Measurements from ENCODE around the gene MC5R.

MC5R gene

DNA sequence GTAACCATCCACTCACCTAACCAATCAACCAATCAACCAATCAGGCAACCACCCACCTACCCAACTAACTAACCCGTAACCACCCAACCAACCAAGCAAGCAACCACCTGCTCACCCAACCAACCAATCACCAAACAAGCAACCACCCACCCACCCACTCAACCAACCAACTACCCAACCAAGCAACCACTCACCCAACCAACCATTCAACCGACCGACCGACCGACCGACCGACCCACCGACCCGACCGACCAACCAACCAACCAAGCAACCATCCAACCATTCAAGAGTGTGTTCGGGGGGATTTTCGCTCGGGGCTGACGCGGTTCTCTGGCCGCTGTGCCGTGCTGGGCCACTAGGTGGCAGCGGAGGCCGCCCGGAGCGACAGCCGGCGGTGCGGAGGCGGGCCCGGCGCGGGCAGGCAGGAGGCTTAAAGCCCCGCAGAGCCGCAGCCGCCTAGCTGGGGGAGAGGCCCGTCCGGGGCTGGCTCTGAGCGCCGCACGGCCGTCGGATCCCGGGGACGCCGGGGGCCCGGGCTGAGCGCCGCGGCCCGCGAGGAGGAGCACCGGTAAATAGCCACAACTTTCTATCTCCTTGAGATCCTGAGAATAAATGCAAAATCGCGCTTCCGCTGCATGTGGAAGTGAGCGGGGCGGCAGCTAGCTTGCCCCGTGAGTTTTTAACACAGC lies at the start of gene MC5R:
Gene MC5R (plus strand): TSS at position 443 of the 689 bp plus-strand sequence. CDS start 1,617 bp downstream, outside the sequence.
- Mint-ChIP-seq H3K27me3 (peaks cover 47% of the 10 kb centered on the region), H3K9me3 (no peaks in the 10 kb centered on the region), H3K36me3 (ENCODE audit: insufficient read depth) (no peaks in the 10 kb centered on the region), H3K4me3 (peak within 1 kb of the TSS; percentile 19), H3K27ac (ENCODE audit: low read depth) (no peak within 1 kb of the TSS), H3K4me1 (peaks cover 6% of the 10 kb centered on the region)
- peak; percentile 90 for ATAC-seq (replicated peaks; ENCODE audit: extremely low read depth, poor library complexity, severe bottlenecking)
- DNase-seq (ENCODE audit: low spot score in 2 of 2) = peak; percentile 52 to 64

DNA sequence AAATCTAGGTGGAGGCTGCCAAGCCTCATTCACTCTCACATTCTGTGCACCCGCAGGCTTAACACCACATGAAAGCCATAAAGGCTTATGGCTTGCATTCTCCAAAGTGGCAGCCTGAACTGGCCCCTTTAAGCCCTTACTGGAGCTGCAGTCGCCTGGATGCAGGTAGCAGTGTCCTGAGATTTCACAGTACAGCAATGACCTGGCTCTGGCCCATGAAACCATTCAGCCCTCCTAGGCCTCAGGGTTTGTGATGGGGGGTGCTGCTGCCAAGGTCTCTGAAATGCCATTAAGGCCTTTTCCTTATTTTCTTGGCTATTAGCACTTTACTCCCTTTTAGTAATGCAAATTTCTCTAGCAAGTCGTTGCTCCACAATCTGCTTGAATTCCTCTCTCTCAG lies 48.9 kb upstream of the MC5R start:
- H3K36me3 Mint-ChIP-seq (ENCODE audit: insufficient read depth) = no peaks in the 10 kb centered on the region
- ATAC-seq (replicated peaks; ENCODE audit: extremely low read depth, poor library complexity, severe bottlenecking) (no peak), DNase-seq (ENCODE audit: low spot score in 2 of 2) (no peak)
- H3K27me3 Mint-ChIP-seq = peaks cover 14% of the 10 kb centered on the region
- no peaks in the 10 kb centered on the region for H3K4me1 Mint-ChIP-seq
- H3K9me3 Mint-ChIP-seq = peaks cover 9% of the 10 kb centered on the region
- no peak overlapping the region for H3K4me3 Mint-ChIP-seq
- H3K27ac Mint-ChIP-seq (ENCODE audit: low read depth) = no peak overlapping the region

- no peak overlapping the region for H3K27ac Mint-ChIP-seq (ENCODE audit: low read depth)
- H3K36me3 Mint-ChIP-seq (ENCODE audit: insufficient read depth) = no peaks in the 10 kb centered on the region
- ATAC-seq (replicated peaks; ENCODE audit: extremely low read depth, poor library complexity, severe bottlenecking) = no peak
- no peaks in the 10 kb centered on the region for H3K4me1 Mint-ChIP-seq
- no peak for DNase-seq (ENCODE audit: low spot score in 2 of 2)
- H3K4me3 Mint-ChIP-seq = no peak overlapping the region
- H3K27me3 Mint-ChIP-seq = peaks cover under 1% of the 10 kb centered on the region
- H3K9me3 Mint-ChIP-seq = peaks cover 5% of the 10 kb centered on the region
These were observed 32.8 kb upstream of the MC5R start for GRCh38 chr18:13791181-13791580.

DNA sequence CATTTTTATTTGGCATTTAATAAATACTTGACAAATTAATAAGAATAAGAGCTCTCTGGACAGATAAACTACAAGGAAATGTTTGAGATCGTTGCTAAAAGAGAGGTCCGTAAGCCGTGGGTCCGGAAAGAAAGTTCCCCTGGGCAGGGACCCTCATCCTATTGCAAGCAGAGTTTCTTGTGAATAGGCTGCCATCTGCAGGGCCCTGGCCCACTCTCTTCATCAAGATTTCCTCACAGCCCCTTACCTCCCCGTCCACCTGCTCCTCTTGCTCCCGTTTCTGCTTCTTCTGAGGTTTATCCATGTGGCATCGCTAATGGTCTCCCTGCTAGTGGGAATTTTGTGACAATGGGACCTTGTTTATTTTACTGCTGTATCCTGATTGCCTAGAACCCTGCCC lies 30.1 kb upstream of the MC5R start:
- Mint-ChIP-seq H3K4me1 (no peaks in the 10 kb centered on the region), H3K27ac (ENCODE audit: low read depth) (no peak overlapping the region), H3K27me3 (peaks cover 26% of the 10 kb centered on the region), H3K36me3 (ENCODE audit: insufficient read depth) (peaks cover 2% of the 10 kb centered on the region), H3K4me3 (no peak overlapping the region), H3K9me3 (no peaks in the 10 kb centered on the region)
- DNase-seq (ENCODE audit: low spot score in 2 of 2) = no peak
- no peak for ATAC-seq (replicated peaks; ENCODE audit: extremely low read depth, poor library complexity, severe bottlenecking)

DNA sequence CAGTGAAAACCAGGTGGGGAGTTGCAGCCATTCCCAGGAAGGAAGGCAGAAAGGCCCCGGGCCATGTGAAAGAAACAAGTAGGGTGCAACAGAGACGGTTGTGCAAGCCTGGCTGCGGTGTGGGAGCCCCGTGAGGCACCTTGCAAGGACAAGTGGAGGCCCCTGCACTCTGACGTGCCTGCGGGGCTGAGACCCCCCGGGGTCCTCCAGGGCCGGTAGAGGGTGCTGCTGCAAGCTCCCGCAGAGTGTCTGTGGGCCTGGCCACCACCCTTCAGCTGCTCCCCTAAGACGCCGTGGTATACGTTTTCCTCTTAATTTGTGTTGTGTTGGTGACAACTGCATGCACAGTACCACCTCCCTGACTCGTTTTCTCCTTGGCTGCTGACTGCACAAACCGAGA lies 27.4 kb upstream of the MC5R start:
- DNase-seq (ENCODE audit: low spot score in 2 of 2) (no peak), ATAC-seq (replicated peaks; ENCODE audit: extremely low read depth, poor library complexity, severe bottlenecking) (no peak)
- Mint-ChIP-seq H3K36me3 (ENCODE audit: insufficient read depth) (peaks cover 2% of the 10 kb centered on the region), H3K4me1 (peaks cover 11% of the 10 kb centered on the region), H3K27ac (ENCODE audit: low read depth) (no peak overlapping the region), H3K27me3 (peaks cover 52% of the 10 kb centered on the region), H3K4me3 (no peak overlapping the region), H3K9me3 (no peaks in the 10 kb centered on the region)

- Mint-ChIP-seq H3K9me3 (no peaks in the 10 kb centered on the region), H3K36me3 (ENCODE audit: insufficient read depth) (peaks cover 2% of the 10 kb centered on the region), H3K27ac (ENCODE audit: low read depth) (no peak overlapping the region), H3K27me3 (peaks cover 56% of the 10 kb centered on the region), H3K4me1 (peaks cover 11% of the 10 kb centered on the region), H3K4me3 (no peak overlapping the region)
- DNase-seq (ENCODE audit: low spot score in 2 of 2) (no peak), ATAC-seq (replicated peaks; ENCODE audit: extremely low read depth, poor library complexity, severe bottlenecking) (no peak)
These were observed 26.8 kb upstream of the MC5R start for GRCh38 chr18:13797157-13797611.

DNA sequence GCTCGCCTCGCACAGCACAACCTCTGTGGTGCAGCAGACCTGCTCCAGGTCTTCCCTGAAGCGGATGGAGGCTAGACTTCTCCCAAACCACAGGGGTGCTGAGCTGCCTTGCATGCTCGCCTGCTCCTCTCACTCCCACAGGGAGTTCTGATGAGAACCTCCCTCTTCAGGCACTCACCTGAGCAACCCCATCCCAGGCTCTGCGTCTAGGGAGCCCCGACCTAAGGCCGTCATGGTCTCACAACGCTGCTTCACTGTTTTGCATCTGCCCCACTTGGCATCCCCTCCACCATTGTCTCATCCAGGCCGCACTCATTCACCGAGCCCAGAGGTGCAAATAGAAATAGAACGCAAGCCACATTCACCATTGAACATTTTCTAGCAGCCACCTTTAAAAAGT lies 24.6 kb upstream of the MC5R start:
- H3K36me3 Mint-ChIP-seq (ENCODE audit: insufficient read depth) = peaks cover 2% of the 10 kb centered on the region
- no peak overlapping the region for H3K27ac Mint-ChIP-seq (ENCODE audit: low read depth)
- ATAC-seq (replicated peaks; ENCODE audit: extremely low read depth, poor library complexity, severe bottlenecking) (no peak), DNase-seq (ENCODE audit: low spot score in 2 of 2) (no peak)
- no peak overlapping the region for H3K4me3 Mint-ChIP-seq
- H3K27me3 Mint-ChIP-seq = peaks cover 78% of the 10 kb centered on the region
- H3K9me3 Mint-ChIP-seq = no peaks in the 10 kb centered on the region
- peaks cover 11% of the 10 kb centered on the region for H3K4me1 Mint-ChIP-seq

GRCh38 chr18:13800505-13801259 lies 23.3 kb upstream of the MC5R start:
- peaks cover 11% of the 10 kb centered on the region for H3K4me1 Mint-ChIP-seq
- no peaks in the 10 kb centered on the region for H3K9me3 Mint-ChIP-seq
- no peak for DNase-seq (ENCODE audit: low spot score in 2 of 2)
- peaks cover 2% of the 10 kb centered on the region for H3K36me3 Mint-ChIP-seq (ENCODE audit: insufficient read depth)
- peaks cover 91% of the 10 kb centered on the region for H3K27me3 Mint-ChIP-seq
- peak overlapping the region; percentile 14 for H3K4me3 Mint-ChIP-seq
- ATAC-seq (replicated peaks; ENCODE audit: extremely low read depth, poor library complexity, severe bottlenecking) = no peak
- no peak overlapping the region for H3K27ac Mint-ChIP-seq (ENCODE audit: low read depth)

DNA sequence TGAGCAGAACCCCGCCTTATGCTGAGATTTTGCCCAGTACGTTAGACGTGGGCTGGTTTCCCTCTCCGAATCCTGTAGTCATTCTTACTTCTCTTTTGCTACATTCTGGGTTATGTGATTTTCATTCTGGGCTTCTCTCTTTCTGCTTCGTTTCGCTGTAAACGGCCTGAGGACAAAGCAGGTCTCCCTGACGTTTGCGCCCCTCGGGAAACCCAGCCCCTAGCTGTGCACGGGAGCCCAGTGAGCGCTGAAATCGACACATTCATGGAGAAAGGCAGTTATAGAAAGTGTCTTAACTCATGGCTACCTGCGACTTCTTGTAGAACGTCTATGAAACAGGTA lies 22.7 kb upstream of the MC5R start:
- H3K4me1 Mint-ChIP-seq = peaks cover 11% of the 10 kb centered on the region
- no peak overlapping the region for H3K27ac Mint-ChIP-seq (ENCODE audit: low read depth)
- DNase-seq (ENCODE audit: low spot score in 2 of 2) (no peak), ATAC-seq (replicated peaks; ENCODE audit: extremely low read depth, poor library complexity, severe bottlenecking) (no peak)
- no peaks in the 10 kb centered on the region for H3K9me3 Mint-ChIP-seq
- peak overlapping the region; percentile 14 for H3K4me3 Mint-ChIP-seq
- H3K36me3 Mint-ChIP-seq (ENCODE audit: insufficient read depth) = peaks cover 2% of the 10 kb centered on the region
- H3K27me3 Mint-ChIP-seq = peaks cover 96% of the 10 kb centered on the region

DNA sequence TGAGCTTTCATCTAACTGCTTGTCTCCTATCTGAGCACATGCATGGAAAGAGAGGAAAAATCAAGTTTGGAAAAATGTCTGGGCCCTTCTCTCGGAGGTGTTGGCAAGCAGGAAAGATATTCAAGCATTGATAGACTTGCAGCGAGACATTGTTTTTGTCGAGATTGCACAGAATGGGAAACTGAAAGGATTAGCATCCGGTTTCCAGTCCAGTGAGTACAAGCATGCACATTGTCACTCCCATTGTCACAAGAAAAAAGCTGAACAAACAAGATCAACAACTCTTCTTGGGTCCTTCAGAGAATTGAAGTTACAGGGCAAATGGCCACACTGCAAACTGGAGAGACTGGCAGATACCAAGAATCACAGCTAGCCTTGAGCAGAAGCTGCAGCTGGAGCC lies 19.6 kb upstream of the MC5R start:
- ATAC-seq (replicated peaks; ENCODE audit: extremely low read depth, poor library complexity, severe bottlenecking) (no peak), DNase-seq (ENCODE audit: low spot score in 2 of 2) (no peak)
- peaks cover 69% of the 10 kb centered on the region for H3K27me3 Mint-ChIP-seq
- H3K36me3 Mint-ChIP-seq (ENCODE audit: insufficient read depth) = no peaks in the 10 kb centered on the region
- no peak overlapping the region for H3K27ac Mint-ChIP-seq (ENCODE audit: low read depth)
- peaks cover 11% of the 10 kb centered on the region for H3K4me1 Mint-ChIP-seq
- H3K9me3 Mint-ChIP-seq = no peaks in the 10 kb centered on the region
- no peak overlapping the region for H3K4me3 Mint-ChIP-seq

- DNase-seq (ENCODE audit: low spot score in 2 of 2) = no peak
- Mint-ChIP-seq H3K36me3 (ENCODE audit: insufficient read depth) (no peaks in the 10 kb centered on the region), H3K27ac (ENCODE audit: low read depth) (no peak overlapping the region), H3K4me3 (no peak overlapping the region), H3K4me1 (no peaks in the 10 kb centered on the region), H3K27me3 (peaks cover 39% of the 10 kb centered on the region), H3K9me3 (no peaks in the 10 kb centered on the region)
- ATAC-seq (replicated peaks; ENCODE audit: extremely low read depth, poor library complexity, severe bottlenecking) = no peak
These were observed 15.5 kb upstream of the MC5R start for GRCh38 chr18:13808294-13809042.

DNA sequence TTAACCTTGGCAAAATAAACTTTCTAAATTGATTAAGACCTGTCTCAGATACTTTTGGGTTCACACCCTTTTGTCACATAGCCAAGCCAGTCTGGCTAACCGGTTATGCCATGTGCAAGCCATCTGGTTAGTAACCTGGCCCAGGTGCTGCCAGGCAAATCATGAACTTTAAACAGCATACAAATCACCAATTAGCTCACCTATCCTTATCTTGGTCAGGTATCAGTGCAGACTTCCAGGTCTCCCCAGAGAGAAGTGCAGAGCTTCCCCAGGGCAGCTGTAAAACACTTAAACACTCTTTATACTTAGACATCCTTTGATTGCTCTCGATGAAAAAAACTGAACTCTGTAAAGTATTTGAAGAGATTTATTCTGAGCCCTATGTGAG lies 14.9 kb upstream of the MC5R start:
- Mint-ChIP-seq H3K4me3 (no peak overlapping the region), H3K27me3 (peaks cover 34% of the 10 kb centered on the region), H3K27ac (ENCODE audit: low read depth) (no peak overlapping the region), H3K9me3 (no peaks in the 10 kb centered on the region), H3K4me1 (no peaks in the 10 kb centered on the region), H3K36me3 (ENCODE audit: insufficient read depth) (no peaks in the 10 kb centered on the region)
- DNase-seq (ENCODE audit: low spot score in 2 of 2) (no peak), ATAC-seq (replicated peaks; ENCODE audit: extremely low read depth, poor library complexity, severe bottlenecking) (no peak)

Data from central memory CD8-positive, alpha-beta T cell (primary cell).